ENCODE measurements around the gene TRANK1. TPM values are rescaled to one million over a fixed set of nuclear protein-coding genes. Genes with fewer than 3 reads are reported as not detected.

The TRANK1 gene
- total and polyA plus RNA-seq, 4 experiments from 2014 or later = 9.6 to 155 (median 97.3) TPM

DNA sequence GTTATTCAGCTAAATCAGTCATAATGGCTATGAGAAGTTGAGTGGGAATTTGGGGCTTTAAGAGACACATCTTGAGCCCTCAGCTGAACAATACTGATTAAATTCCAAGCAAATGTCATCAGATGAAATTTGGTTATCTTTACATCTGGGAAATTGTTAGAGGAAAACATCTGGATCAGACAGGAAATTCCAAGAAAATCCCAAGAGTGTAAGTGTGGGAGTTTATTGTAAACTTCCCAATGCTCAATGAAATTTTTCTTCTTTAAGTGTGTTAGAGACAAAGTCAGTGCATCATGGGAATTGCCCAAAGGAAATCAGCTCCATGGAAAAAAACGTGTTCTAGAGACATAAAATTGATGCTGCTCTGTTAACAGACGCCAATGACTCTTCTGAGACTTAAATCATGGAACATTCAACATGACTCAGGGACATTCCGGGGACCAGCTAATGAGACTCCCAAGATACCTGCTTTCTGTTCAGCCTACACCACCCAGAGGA lies 160.7 kb downstream of the TRANK1 start:
- no peaks in the 10 kb centered on the region for H3K27me3 ChIP-seq (ENCODE audit: insufficient read depth, low read length)
- no peak for DNase-seq
- Mint-ChIP-seq H3K27ac (no peak overlapping the region), H3K27me3 (peaks cover 6 to 13% of the 10 kb centered on the region in 2 donors), H3K9me3 (peaks cover 0 to 6% (median 0%) of the 10 kb centered on the region in 8 donors), H3K4me1 (no peaks in the 10 kb centered on the region), H3K4me3 (no peak overlapping the region), H3K36me3 (no peaks in the 10 kb centered on the region)
- CTCF ChIA-PET (ENCODE audit: partially characterized antibody) = no interaction called here
- H3K9me3 ChIP-seq (ENCODE audit: control insufficient read depth in 1 of 2, low read length in 2 of 2) = no peaks in the 10 kb centered on the region
- no peak overlapping the region for H3K27ac ChIP-seq (ENCODE audit: low read depth, low read length)
- intact Hi-C loops (cut with micrococcal nuclease) = no loop called here
- no peaks in the 10 kb centered on the region for H3K36me3 ChIP-seq (ENCODE audit: insufficient read depth, low read length)
- no peak overlapping the region for H3K4me3 ChIP-seq (ENCODE audit: low read length in 2 of 2)
- no peaks in the 10 kb centered on the region for H3K4me1 ChIP-seq (ENCODE audit: insufficient read depth, low read length)
- POLR2A ChIA-PET (ENCODE audit: partially characterized antibody) = no interaction called here

DNA sequence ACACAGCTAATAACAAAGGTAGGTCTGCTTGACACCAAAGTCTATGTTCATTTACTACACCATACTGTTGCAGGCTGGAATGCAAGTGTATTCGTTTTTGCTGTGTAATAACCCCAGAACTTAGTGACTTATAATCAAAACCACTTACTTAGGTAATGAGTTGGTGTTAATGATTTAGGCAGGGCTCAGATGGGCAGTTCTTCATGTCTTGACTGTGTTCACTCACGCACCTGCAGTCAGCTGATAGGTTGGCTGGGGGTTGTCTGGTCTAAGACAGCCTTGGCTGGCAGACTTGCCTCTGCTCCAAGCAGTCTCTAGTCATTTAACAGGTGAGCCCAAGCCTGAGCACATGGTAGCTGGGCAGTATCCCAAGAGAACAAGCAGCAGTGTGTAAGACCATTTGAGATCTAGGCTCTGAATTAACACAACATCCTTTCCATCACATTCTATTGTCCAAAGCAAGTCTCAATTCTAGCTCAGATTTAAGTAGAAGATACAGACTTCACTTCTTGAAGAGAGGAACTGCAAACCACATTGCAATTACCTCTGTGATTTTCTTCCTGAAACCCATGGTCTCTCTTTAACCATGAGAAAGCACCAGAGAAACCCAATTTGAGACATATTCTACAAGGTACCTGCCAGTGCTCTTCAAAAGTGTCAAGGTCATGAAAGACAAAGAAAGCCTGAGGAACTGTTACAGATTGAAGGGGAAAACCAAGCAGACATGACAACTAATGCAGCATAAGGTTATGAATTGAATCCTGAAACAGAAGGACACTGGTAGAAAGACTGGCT lies 167.2 kb downstream of the TRANK1 start:
- Mint-ChIP-seq H3K9me3 (peaks cover 0 to 6% (median 0%) of the 10 kb centered on the region in 8 donors), H3K4me1 (no peaks in the 10 kb centered on the region), H3K27ac (no peak overlapping the region), H3K36me3 (no peaks in the 10 kb centered on the region), H3K4me3 (no peak overlapping the region), H3K27me3 (peaks cover 6 to 10% of the 10 kb centered on the region in 2 donors)
- ChIA-PET CTCF (ENCODE audit: partially characterized antibody) (no interaction called here), POLR2A (ENCODE audit: partially characterized antibody) (no interaction called here)
- no peak overlapping the region for H3K4me3 ChIP-seq (ENCODE audit: low read length in 2 of 2)
- H3K27ac ChIP-seq (ENCODE audit: low read depth, low read length) = no peak overlapping the region
- no peak for DNase-seq
- no peaks in the 10 kb centered on the region for H3K9me3 ChIP-seq (ENCODE audit: control insufficient read depth in 1 of 2, low read length in 2 of 2)
- no peaks in the 10 kb centered on the region for H3K4me1 ChIP-seq (ENCODE audit: insufficient read depth, low read length)
- intact Hi-C loops (cut with micrococcal nuclease) = no loop called here
- no peaks in the 10 kb centered on the region for H3K27me3 ChIP-seq (ENCODE audit: insufficient read depth, low read length)
- no peaks in the 10 kb centered on the region for H3K36me3 ChIP-seq (ENCODE audit: insufficient read depth, low read length)

Other genes starting within 250 kb of the TRANK1 start
- not detected for gene DCLK3, start 180.5 kb downstream of the TRANK1 start, total RNA-seq
- not detected for gene DCLK3, start 180.5 kb downstream of the TRANK1 start, polyA plus RNA-seq
- gene EPM2AIP1, start 48.1 kb upstream of the TRANK1 start, total RNA-seq = 10 to 100 TPM; 46.3 to 47.0 TPM
- 10 to 100 TPM in 1 of 2 donors, 1 to 10 TPM in 1; 9.1 to 10.0 TPM for gene EPM2AIP1, start 48.1 kb upstream of the TRANK1 start, polyA plus RNA-seq
- 10 to 100 TPM; 30.3 to 33.8 TPM for gene MLH1, start 48.5 kb upstream of the TRANK1 start, total RNA-seq
- 10 to 100 TPM; 15.6 to 18.9 TPM for gene MLH1, start 48.5 kb upstream of the TRANK1 start, polyA plus RNA-seq
- gene LRRFIP2, start 229.5 kb upstream of the TRANK1 start, total RNA-seq = 10 to 100 TPM; 27.3 to 29.6 TPM
- gene LRRFIP2, start 229.5 kb upstream of the TRANK1 start, polyA plus RNA-seq = 10 to 100 TPM in 1 of 2 donors, 1 to 10 TPM in 1; 8.2 to 16.7 TPM